WTC11 (cell line): ENCODE data around the gene CARS1.

Experiments used
- CTCF ChIP-seq: fragments of 200-600 bp; IDR thresholded peaks from 2 replicates; pipeline ENCODE4 v1.8.0; 2022; ENCODE audit warnings: antibody characterized with exemption
- KAT7 ChIP-seq: sonication (generic); formaldehyde crosslinking; IDR thresholded peaks from 2 replicates; pipeline ENCODE4 v1.8.1; 2023; ENCODE audit warnings: missing genetic modification reagents, mild to moderate bottlenecking, borderline replicate concordance
- MAX ChIP-seq: sonication (generic); formaldehyde crosslinking; IDR thresholded peaks from 2 replicates; pipeline ENCODE4 v1.8.0; 2022; ENCODE audit warnings: mild to moderate bottlenecking, missing genetic modification reagents
- TP53 ChIP-seq: sonication (generic); formaldehyde crosslinking; IDR thresholded peaks from 2 replicates; pipeline ENCODE4 v1.8.1; 2023; ENCODE audit warnings: mild to moderate bottlenecking, missing genetic modification reagents
- ZNF138 ChIP-seq: sonication (generic); formaldehyde crosslinking; conservative IDR thresholded peaks from 2 replicates; pipeline ENCODE4 v1.8.1; 2022; ENCODE audit warnings: mild to moderate bottlenecking, moderate library complexity, missing genetic modification reagents
- TF ChIP-seq, protein P1 (sequence below): sonication (generic); formaldehyde crosslinking; IDR thresholded peaks from 2 replicates; pipeline ENCODE4 v1.8.1; 2022; ENCODE audit warnings: low read depth, missing genetic modification reagents, borderline replicate concordance

GRCh38 chr11:3016861-3017260 lies 40.4 kb downstream of the CARS1 start:
- no peak for TF ChIP-seq TP53 (CRISPR knock-in tag)
- TF ChIP-seq CTCF = no peak
- no peak for TF ChIP-seq KAT7 (CRISPR knock-in tag)
- no peak for TF ChIP-seq ZNF138 (CRISPR knock-in tag)
- TF ChIP-seq, protein P1, sequence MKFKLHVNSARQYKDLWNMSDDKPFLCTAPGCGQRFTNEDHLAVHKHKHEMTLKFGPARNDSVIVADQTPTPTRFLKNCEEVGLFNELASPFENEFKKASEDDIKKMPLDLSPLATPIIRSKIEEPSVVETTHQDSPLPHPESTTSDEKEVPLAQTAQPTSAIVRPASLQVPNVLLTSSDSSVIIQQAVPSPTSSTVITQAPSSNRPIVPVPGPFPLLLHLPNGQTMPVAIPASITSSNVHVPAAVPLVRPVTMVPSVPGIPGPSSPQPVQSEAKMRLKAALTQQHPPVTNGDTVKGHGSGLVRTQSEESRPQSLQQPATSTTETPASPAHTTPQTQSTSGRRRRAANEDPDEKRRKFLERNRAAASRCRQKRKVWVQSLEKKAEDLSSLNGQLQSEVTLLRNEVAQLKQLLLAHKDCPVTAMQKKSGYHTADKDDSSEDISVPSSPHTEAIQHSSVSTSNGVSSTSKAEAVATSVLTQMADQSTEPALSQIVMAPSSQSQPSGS (CRISPR knock-in tag) = no peak
- TF ChIP-seq MAX (CRISPR knock-in tag) = no peak
